IPS-NIHi7 (cell line): ENCODE measurements around the gene OR1J2.

Experiments used
- DNase-seq: peaks from one replicate; pipeline ENCODE4 v3.0.0; 2012; ENCODE audit warnings: mixed read lengths; ENCODE audit errors: extremely low spot score

OR1J2 gene

DNA sequence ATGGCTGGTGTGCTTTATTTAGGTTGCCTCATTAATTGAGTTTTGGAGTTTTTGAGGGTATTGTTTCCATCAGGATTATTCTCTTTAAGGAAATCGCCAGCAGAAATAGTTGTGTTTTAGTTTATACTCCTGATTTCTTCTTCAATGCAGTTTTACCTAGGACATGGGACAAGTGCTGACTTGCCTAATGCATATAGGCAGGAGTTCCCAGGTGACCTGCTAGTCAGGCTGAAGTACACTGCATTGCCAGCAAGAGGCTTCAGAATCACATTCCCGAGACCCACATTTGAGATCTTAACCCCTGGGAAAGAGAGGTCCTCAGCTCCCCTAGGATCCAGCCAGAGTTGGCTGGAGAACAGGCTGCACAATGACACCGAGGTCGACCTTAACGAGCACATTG, 40.8 kb downstream of the OR1J2 start:
- no peak for DNase-seq

DNA sequence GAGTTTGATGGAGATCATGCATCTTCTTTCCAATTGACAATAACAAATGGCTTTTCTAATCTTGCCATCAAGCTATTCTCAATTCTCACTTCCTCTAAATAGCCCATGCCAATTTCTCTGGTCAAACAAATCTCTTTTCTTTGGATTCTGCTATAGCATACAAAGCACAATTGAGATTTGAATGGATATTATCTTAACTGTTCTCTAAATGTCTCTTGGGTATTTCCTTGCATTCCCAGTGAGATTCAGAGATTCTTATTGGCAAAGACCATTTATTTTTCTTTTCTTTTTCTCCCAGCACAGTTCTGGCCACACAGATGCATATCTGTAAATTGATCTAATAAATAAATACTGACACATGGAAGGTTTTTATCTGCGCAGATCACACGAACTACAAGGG, 42.2 kb downstream of the OR1J2 start, which contains the start of gene OR1N2:
Gene OR1N2 (plus strand): TSS at position 301 of the 400 bp plus-strand sequence. CDS start 100 bp downstream, outside the sequence.
- no peak for DNase-seq
